HEK293 (cell line): Measurements from ENCODE around the gene ST7.

Experiments
- GLI2 ChIP-seq: fragments of 450-650 bp; formaldehyde crosslinking; IDR thresholded peaks from 2 replicates; pipeline ENCODE4; 2017; ENCODE audit warnings: missing biosample characterization, missing genetic modification characterization, low read depth, borderline replicate concordance
- KLF9 ChIP-seq: fragments of 450-650 bp; formaldehyde crosslinking; IDR thresholded peaks from 2 replicates; pipeline ENCODE4 v1.5.1; 2016; ENCODE audit warnings: missing biosample characterization, missing genetic modification characterization, low read depth
- ZBTB20 ChIP-seq: fragments of 450-650 bp; formaldehyde crosslinking; IDR thresholded peaks from 2 replicates; pipeline ENCODE4 v1.5.1; 2016; ENCODE audit warnings: missing biosample characterization, missing genetic modification characterization
- ZNF121 ChIP-seq: fragments of 450-650 bp; formaldehyde crosslinking; IDR thresholded peaks from 2 replicates; pipeline ENCODE4 v1.5.1; 2016; ENCODE audit warnings: missing biosample characterization, missing genetic modification characterization
- ZNF133 ChIP-seq: fragments of 450-650 bp; formaldehyde crosslinking; IDR thresholded peaks from 2 replicates; pipeline ENCODE4 v1.5.1; 2016; ENCODE audit warnings: missing biosample characterization, missing genetic modification characterization
- ZNF184 ChIP-seq: fragments of 450-650 bp; IDR thresholded peaks from 2 replicates; pipeline ENCODE4 v1.5.1; 2018; ENCODE audit warnings: missing biosample characterization, mild to moderate bottlenecking, missing genetic modification characterization
- ZNF274 ChIP-seq, 2 experiments: fragments of 200-500 bp in 1 of 2; fragments of 450-650 bp in 1 of 2; sonication (Bioruptor generic) in 1 of 2; formaldehyde crosslinking in 1 of 2; IDR thresholded peaks; 2 replicates each; pipeline versions ENCODE4 v1.5.1 to v1.6.1; 2014 to 2016; ENCODE audit warnings: borderline replicate concordance in 1 of 2, inconsistent platforms in 1 of 2, low read length in 1 of 2, missing biosample characterization in 1 of 2, missing genetic modification characterization in 1 of 2
- ZNF776 ChIP-seq: fragments of 450-650 bp; formaldehyde crosslinking; IDR thresholded peaks from 2 replicates; pipeline ENCODE4 v1.5.0; 2017; ENCODE audit warnings: missing biosample characterization, missing genetic modification characterization, borderline replicate concordance
- ZNF777 ChIP-seq: fragments of 450-650 bp; formaldehyde crosslinking; IDR thresholded peaks from 2 replicates; pipeline ENCODE4 v1.5.1; 2017; ENCODE audit warnings: missing biosample characterization, missing genetic modification characterization, borderline replicate concordance
- TF ChIP-seq, protein P1 (sequence below): fragments of 450-650 bp; formaldehyde crosslinking; IDR thresholded peaks from 2 replicates; pipeline ENCODE4 v1.5.1; 2016; ENCODE audit warnings: missing biosample characterization, missing genetic modification characterization
- TF ChIP-seq, protein P2 (sequence below): fragments of 450-650 bp; formaldehyde crosslinking; IDR thresholded peaks from 2 replicates; pipeline ENCODE4 v1.5.1; 2016; ENCODE audit warnings: missing biosample characterization, missing genetic modification characterization
- TF ChIP-seq, protein P3 (sequence below): fragments of 450-650 bp; formaldehyde crosslinking; IDR thresholded peaks from 2 replicates; pipeline ENCODE4 v1.5.1; 2016; ENCODE audit warnings: missing biosample characterization, missing genetic modification characterization, borderline replicate concordance
- TF ChIP-seq, protein P4 (sequence below): fragments of 450-650 bp; formaldehyde crosslinking; IDR thresholded peaks from 2 replicates; pipeline ENCODE4 v1.5.1; 2016; ENCODE audit warnings: missing biosample characterization, missing genetic modification characterization
- TF ChIP-seq, protein P5 (sequence below): fragments of 450-650 bp; formaldehyde crosslinking; IDR thresholded peaks from 2 replicates; pipeline ENCODE4 v1.5.1; 2016; ENCODE audit warnings: missing biosample characterization, missing genetic modification characterization

DNA sequence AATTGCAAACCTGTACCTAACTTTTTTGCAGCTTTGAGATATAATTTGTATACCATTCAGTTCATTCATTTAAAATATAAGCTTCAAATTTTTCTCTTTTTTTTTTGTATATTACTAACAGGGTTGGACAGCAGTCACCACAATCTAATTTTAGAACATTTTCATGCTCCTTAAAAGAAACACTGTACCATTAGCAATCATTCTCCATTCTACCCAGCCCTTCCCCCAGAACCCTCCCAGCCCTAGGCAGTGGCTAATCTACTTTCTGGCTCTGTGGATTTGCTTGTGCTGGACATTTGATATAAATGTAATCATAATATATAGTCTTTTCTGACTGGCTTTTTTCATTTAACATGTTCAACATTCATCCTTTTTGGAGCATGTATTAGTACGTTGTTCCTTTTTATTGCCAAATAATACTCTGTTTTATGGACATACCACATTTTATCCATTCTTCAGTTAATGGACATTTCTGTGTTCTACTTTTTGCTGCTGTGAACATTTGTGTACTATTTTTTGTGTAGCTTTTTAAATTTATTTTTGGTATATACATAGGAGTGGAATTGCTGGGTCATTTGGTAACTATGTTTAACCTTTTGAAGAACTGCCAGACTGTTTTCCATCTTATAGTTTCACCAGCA, 40.9 kb upstream of the ST7 start:
- TF ChIP-seq, protein P1, sequence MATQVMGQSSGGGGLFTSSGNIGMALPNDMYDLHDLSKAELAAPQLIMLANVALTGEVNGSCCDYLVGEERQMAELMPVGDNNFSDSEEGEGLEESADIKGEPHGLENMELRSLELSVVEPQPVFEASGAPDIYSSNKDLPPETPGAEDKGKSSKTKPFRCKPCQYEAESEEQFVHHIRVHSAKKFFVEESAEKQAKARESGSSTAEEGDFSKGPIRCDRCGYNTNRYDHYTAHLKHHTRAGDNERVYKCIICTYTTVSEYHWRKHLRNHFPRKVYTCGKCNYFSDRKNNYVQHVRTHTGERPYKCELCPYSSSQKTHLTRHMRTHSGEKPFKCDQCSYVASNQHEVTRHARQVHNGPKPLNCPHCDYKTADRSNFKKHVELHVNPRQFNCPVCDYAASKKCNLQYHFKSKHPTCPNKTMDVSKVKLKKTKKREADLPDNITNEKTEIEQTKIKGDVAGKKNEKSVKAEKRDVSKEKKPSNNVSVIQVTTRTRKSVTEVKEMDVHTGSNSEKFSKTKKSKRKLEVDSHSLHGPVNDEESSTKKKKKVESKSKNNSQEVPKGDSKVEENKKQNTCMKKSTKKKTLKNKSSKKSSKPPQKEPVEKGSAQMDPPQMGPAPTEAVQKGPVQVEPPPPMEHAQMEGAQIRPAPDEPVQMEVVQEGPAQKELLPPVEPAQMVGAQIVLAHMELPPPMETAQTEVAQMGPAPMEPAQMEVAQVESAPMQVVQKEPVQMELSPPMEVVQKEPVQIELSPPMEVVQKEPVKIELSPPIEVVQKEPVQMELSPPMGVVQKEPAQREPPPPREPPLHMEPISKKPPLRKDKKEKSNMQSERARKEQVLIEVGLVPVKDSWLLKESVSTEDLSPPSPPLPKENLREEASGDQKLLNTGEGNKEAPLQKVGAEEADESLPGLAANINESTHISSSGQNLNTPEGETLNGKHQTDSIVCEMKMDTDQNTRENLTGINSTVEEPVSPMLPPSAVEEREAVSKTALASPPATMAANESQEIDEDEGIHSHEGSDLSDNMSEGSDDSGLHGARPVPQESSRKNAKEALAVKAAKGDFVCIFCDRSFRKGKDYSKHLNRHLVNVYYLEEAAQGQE (tag by site-specific recombination), result no peak
- TF ChIP-seq ZNF184 (tag by site-specific recombination) (no peak), GLI2 (tag by site-specific recombination) (no peak), KLF9 (tag by site-specific recombination) (no peak), ZNF274 (IDR thresholded peaks at IDR 0.05; ENCODE audit: low read length) (no peak), ZNF274 (tag by site-specific recombination; IDR thresholded peaks at IDR 0.05; ENCODE audit: borderline replicate concordance) (no peak), ZNF121 (tag by site-specific recombination) (no peak), ZNF777 (tag by site-specific recombination) (no peak), ZBTB20 (tag by site-specific recombination) (no peak), ZNF133 (tag by site-specific recombination) (no peak), ZNF776 (tag by site-specific recombination) (no peak)
- TF ChIP-seq, protein P2, sequence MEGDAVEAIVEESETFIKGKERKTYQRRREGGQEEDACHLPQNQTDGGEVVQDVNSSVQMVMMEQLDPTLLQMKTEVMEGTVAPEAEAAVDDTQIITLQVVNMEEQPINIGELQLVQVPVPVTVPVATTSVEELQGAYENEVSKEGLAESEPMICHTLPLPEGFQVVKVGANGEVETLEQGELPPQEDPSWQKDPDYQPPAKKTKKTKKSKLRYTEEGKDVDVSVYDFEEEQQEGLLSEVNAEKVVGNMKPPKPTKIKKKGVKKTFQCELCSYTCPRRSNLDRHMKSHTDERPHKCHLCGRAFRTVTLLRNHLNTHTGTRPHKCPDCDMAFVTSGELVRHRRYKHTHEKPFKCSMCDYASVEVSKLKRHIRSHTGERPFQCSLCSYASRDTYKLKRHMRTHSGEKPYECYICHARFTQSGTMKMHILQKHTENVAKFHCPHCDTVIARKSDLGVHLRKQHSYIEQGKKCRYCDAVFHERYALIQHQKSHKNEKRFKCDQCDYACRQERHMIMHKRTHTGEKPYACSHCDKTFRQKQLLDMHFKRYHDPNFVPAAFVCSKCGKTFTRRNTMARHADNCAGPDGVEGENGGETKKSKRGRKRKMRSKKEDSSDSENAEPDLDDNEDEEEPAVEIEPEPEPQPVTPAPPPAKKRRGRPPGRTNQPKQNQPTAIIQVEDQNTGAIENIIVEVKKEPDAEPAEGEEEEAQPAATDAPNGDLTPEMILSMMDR (tag by site-specific recombination), result no peak
- TF ChIP-seq, protein P3, sequence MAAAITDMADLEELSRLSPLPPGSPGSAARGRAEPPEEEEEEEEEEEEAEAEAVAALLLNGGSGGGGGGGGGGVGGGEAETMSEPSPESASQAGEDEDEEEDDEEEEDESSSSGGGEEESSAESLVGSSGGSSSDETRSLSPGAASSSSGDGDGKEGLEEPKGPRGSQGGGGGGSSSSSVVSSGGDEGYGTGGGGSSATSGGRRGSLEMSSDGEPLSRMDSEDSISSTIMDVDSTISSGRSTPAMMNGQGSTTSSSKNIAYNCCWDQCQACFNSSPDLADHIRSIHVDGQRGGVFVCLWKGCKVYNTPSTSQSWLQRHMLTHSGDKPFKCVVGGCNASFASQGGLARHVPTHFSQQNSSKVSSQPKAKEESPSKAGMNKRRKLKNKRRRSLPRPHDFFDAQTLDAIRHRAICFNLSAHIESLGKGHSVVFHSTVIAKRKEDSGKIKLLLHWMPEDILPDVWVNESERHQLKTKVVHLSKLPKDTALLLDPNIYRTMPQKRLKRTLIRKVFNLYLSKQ, result no peak
- TF ChIP-seq, protein P4, sequence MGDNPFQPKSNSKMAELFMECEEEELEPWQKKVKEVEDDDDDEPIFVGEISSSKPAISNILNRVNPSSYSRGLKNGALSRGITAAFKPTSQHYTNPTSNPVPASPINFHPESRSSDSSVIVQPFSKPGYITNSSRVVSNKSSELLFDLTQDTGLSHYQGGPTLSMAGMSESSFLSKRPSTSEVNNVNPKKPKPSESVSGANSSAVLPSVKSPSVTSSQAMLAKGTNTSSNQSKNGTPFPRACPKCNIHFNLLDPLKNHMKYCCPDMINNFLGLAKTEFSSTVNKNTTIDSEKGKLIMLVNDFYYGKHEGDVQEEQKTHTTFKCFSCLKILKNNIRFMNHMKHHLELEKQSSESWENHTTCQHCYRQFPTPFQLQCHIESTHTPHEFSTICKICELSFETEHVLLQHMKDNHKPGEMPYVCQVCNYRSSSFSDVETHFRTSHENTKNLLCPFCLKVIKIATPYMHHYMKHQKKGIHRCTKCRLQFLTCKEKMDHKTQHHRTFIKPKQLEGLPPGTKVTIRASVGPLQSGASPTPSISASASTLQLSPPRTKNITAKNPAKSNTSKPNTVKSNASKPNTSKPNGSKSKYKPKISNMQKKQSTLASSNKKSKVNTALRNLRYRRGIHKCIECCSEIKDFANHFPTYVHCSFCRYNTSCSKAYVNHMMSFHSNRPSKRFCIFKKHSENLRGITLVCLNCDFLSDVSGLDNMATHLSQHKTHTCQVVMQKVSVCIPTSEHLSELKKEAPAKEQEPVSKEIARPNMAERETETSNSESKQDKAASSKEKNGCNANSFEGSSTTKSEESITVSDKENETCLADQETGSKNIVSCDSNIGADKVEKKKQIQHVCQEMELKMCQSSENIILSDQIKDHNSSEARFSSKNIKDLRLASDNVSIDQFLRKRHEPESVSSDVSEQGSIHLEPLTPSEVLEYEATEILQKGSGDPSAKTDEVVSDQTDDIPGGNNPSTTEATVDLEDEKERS (tag by site-specific recombination), result no peak
- TF ChIP-seq, protein P5, sequence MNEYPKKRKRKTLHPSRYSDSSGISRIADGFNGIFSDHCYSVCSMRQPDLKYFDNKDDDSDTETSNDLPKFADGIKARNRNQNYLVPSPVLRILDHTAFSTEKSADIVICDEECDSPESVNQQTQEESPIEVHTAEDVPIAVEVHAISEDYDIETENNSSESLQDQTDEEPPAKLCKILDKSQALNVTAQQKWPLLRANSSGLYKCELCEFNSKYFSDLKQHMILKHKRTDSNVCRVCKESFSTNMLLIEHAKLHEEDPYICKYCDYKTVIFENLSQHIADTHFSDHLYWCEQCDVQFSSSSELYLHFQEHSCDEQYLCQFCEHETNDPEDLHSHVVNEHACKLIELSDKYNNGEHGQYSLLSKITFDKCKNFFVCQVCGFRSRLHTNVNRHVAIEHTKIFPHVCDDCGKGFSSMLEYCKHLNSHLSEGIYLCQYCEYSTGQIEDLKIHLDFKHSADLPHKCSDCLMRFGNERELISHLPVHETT (tag by site-specific recombination), result no peak
